NCI-H510A treated with DMSO at 0.1 percent for 48 hours (cell line): ENCODE measurements around the gene AMIGO1.

Source experiments
- DNase-seq: peaks from one replicate; lab custom pipeline; 2025; lab: John Stamatoyannopoulos, UW

AMIGO1 gene

GRCh38 chr1:109532365-109533136 lies 23.0 kb upstream of the AMIGO1 start:
- DNase-seq = peak; percentile 69

GRCh38 chr1:109531826-109532364 lies 22.4 kb upstream of the AMIGO1 start:
- no peak for DNase-seq

GRCh38 chr1:109531380-109531779 lies 21.9 kb upstream of the AMIGO1 start:
- DNase-seq = no peak

- peak; percentile 43 for DNase-seq
Observed at GRCh38 chr1:109530457-109531087, 21.0 kb upstream of the AMIGO1 start.

- DNase-seq = no peak
Observed at GRCh38 chr1:109529881-109530456, 20.4 kb upstream of the AMIGO1 start.

GRCh38 chr1:109528712-109529111 lies 19.2 kb upstream of the AMIGO1 start:
- no peak for DNase-seq

- DNase-seq = no peak
Observed at GRCh38 chr1:109527846-109528695, 18.5 kb upstream of the AMIGO1 start.

- DNase-seq = no peak
Observed at GRCh38 chr1:109527098-109527811, 17.7 kb upstream of the AMIGO1 start.

GRCh38 chr1:109523706-109524105 lies 14.2 kb upstream of the AMIGO1 start:
- DNase-seq = no peak

- no peak for DNase-seq
Observed at GRCh38 chr1:109522026-109522425, 12.5 kb upstream of the AMIGO1 start.

GRCh38 chr1:109521002-109521951 lies 11.8 kb upstream of the AMIGO1 start:
- DNase-seq = no peak

GRCh38 chr1:109517337-109517736 lies 7.8 kb upstream of the AMIGO1 start:
- no peak for DNase-seq

- DNase-seq = no peak
Observed at GRCh38 chr1:109516872-109517271, 7.3 kb upstream of the AMIGO1 start.

GRCh38 chr1:109514846-109515245 lies 5.3 kb upstream of the AMIGO1 start:
- DNase-seq = no peak

- DNase-seq = no peak
Observed at GRCh38 chr1:109513110-109513710, 3.7 kb upstream of the AMIGO1 start.

- no peak for DNase-seq
Observed at GRCh38 chr1:109508873-109509175, 703 bp downstream of the AMIGO1 start.

GRCh38 chr1:109508001-109508872 lies 1.3 kb downstream of the AMIGO1 start:
- no peak for DNase-seq

- no peak for DNase-seq
Observed at GRCh38 chr1:109504974-109505373, 4.6 kb downstream of the AMIGO1 start.

- DNase-seq = no peak
Observed at GRCh38 chr1:109503935-109504334, 5.6 kb downstream of the AMIGO1 start.
